Measurements from ENCODE around the gene COMTD1. TPM values are rescaled to one million over a fixed set of nuclear protein-coding genes. Genes with fewer than 3 reads are reported as not detected.

COMTD1 gene
- 14.0 TPM for polyA plus RNA-seq (2012; ENCODE audit: insufficient read depth, insufficient read length, low read depth)

- Histone ChIP-seq H3K9me3 (no peaks in the 10 kb centered on the region), H3K4me3 (ENCODE audit: low read depth, low read length) (peak within 1 kb of the TSS; percentile 73), H3K27me3 (no peaks in the 10 kb centered on the region), H3K36me3 (peaks cover 27% of the 10 kb centered on the region), H3K4me1 (peaks cover 12% of the 10 kb centered on the region)
- DNase-seq: peak; percentile 95
- TF ChIP-seq CTCF (IDR thresholded peaks at IDR 0.05; ENCODE audit: low read depth, low read length): peak; percentile 99
Measured at GRCh38 chr10:75235375-75236177, at the start of gene COMTD1. TSS of gene COMTD1 (minus strand) at chr10:75235957. CDS start at chr10:75235928, 29 bp downstream.

GRCh38 chr10:75283671-75284470, 48.1 kb upstream of the COMTD1 start:
- no peak for TF ChIP-seq CTCF (IDR thresholded peaks at IDR 0.05; ENCODE audit: low read depth, low read length)

GRCh38 chr10:75283078-75283670, 47.4 kb upstream of the COMTD1 start:
- no peaks in the 10 kb centered on the region for H3K4me1 ChIP-seq
- no peaks in the 10 kb centered on the region; the same call in 1 of the 2 replicates for H3K9me3 ChIP-seq
- TF ChIP-seq CTCF (IDR thresholded peaks at IDR 0.05; ENCODE audit: low read depth, low read length): no peak
- no peaks in the 10 kb centered on the region for H3K36me3 ChIP-seq
- no peaks in the 10 kb centered on the region for H3K27me3 ChIP-seq
- H3K4me3 ChIP-seq (ENCODE audit: low read depth, low read length): no peak overlapping the region
- DNase-seq: no peak

More at GRCh38 chr10:75283671-75284470, 48.1 kb upstream of the COMTD1 start:
- Histone ChIP-seq H3K36me3 (no peaks in the 10 kb centered on the region), H3K4me1 (no peaks in the 10 kb centered on the region), H3K9me3 (no peaks in the 10 kb centered on the region; the same call in 1 of the 2 replicates), H3K4me3 (ENCODE audit: low read depth, low read length) (no peak overlapping the region), H3K27me3 (no peaks in the 10 kb centered on the region)
- no peak for DNase-seq

- DNase-seq: no peak
- no peaks in the 10 kb centered on the region; the same call in 1 of the 2 replicates for H3K9me3 ChIP-seq
- no peaks in the 10 kb centered on the region for H3K4me1 ChIP-seq
- H3K4me3 ChIP-seq (ENCODE audit: low read depth, low read length): no peak overlapping the region
- no peak for TF ChIP-seq CTCF (IDR thresholded peaks at IDR 0.05; ENCODE audit: low read depth, low read length)
- no peaks in the 10 kb centered on the region for H3K36me3 ChIP-seq
- H3K27me3 ChIP-seq: no peaks in the 10 kb centered on the region
Measured at GRCh38 chr10:75281974-75282373, 46.2 kb upstream of the COMTD1 start.

GRCh38 chr10:75280236-75280635, 44.5 kb upstream of the COMTD1 start:
- Histone ChIP-seq H3K27me3 (no peaks in the 10 kb centered on the region), H3K4me3 (ENCODE audit: low read depth, low read length) (no peak overlapping the region), H3K9me3 (no peaks in the 10 kb centered on the region; the same call in 1 of the 2 replicates), H3K4me1 (no peaks in the 10 kb centered on the region), H3K36me3 (no peaks in the 10 kb centered on the region)
- TF ChIP-seq CTCF (IDR thresholded peaks at IDR 0.05; ENCODE audit: low read depth, low read length): no peak
- DNase-seq: no peak

Data from BE2C (cell line).